Upper lobe of left lung (tissue), 6 donors: Measurements from ENCODE around the gene CDR2. TPM values are rescaled to one million over a fixed set of nuclear protein-coding genes. Genes with fewer than 3 reads are reported as not detected.
A peak's percentile ranks its signal among the peaks of the same experiment; 100 is the strongest.

Source experiments
- ATAC-seq, 2 donors: fragments of 200-7000 bp; cut with Tn5 transposase; one replicate each; pipeline ENCODE4 v1.9.1; 2022; ENCODE audit warnings: mild to moderate bottlenecking in 2 of 2, moderate library complexity in 2 of 2; ENCODE audit not compliant: low FRiP score in 2 of 2
- DNase-seq, 2 donors: peaks; one replicate each; pipeline ENCODE4 v3.0.0-alpha.2; 2019 to 2020
- H3K27ac ChIP-seq, 4 donors: fragments of 200-600 bp; sonication (generic); one replicate each; pipeline ENCODE4 v1.5.1; 2016 to 2019
- H3K27me3 ChIP-seq, 4 donors: fragments of 200-600 bp; sonication (generic); one replicate each; pipeline ENCODE4 v1.5.1; 2017 to 2019
- H3K36me3 ChIP-seq, 4 donors: fragments of 200-600 bp; sonication (generic); one replicate each; pipeline ENCODE4 v1.5.1; 2016 to 2019
- H3K4me1 ChIP-seq, 4 donors: fragments of 200-600 bp; sonication (generic); one replicate each; pipeline ENCODE4 v1.5.1; 2018 to 2019
- H3K4me3 ChIP-seq, 4 donors: fragments of 200-600 bp; sonication (generic); one replicate each; pipeline ENCODE4 v1.5.1; 2017 to 2019; ENCODE audit warnings: mild to moderate bottlenecking in 2 of 4, moderate library complexity in 1 of 4
- H3K9me3 ChIP-seq, 4 donors: fragments of 200-600 bp; sonication (generic); one replicate each; pipeline ENCODE4 v1.5.1; 2018 to 2019
- EP300 ChIP-seq, 4 donors: sonication (generic); formaldehyde crosslinking; IDR thresholded peaks; one replicate each; pipeline ENCODE4 v1.5.1; 2017; ENCODE audit warnings: antibody characterized with exemption in 4 of 4, control low read depth in 2 of 4
- POLR2A ChIP-seq, 4 donors: fragments of 450-650 bp; IDR thresholded peaks; one replicate each; pipeline ENCODE4 v1.5.1; 2016 to 2017; ENCODE audit warnings: antibody characterized with exemption in 4 of 4, mild to moderate bottlenecking in 2 of 4
- POLR2AphosphoS5 ChIP-seq, 2 donors: sonication (generic); formaldehyde crosslinking; IDR thresholded peaks; one replicate each; pipeline ENCODE4 v1.5.1; 2017; ENCODE audit warnings: antibody characterized with exemption in 2 of 2
- WGBS, 2 donors: methylation state at CpG; one replicate each; pipeline ENCODE4 v1.1.5; 2017 to 2018; 5-methylcytosine and 5-hydroxymethylcytosine counted together
- total RNA-seq, 6 donors: library from RNA; depleted of rRNA in 4 of 6; stranded (reverse); fragments of >200 nt in 4 of 6; gene quantifications; one replicate each; pipeline versions ENCODE4 v1.1.0 to v1.2.1, GENCODE V29; 2016 to 2021
- TF ChIP-seq, protein P1 (sequence below), 6 experiments: fragments of 450-650 bp in 4 of 6; fragments of 200-600 bp in 2 of 6; sonication (generic) in 2 of 6; IDR thresholded peaks; one replicate each; pipeline ENCODE4 v1.5.1; 2016 to 2019; ENCODE audit warnings: antibody characterized with exemption in 6 of 6
- donor health status: DM: no; HTN: no; CAD: no; lungs with moderate emphysema.
- donor health status: DM: no; HTN: yes; CAD: no; lungs with severe emphysema.

CDR2 gene
- total RNA-seq, 6 donors from 2014 or later: 16.3 to 27.5 (median 19.4) TPM

- ATAC-seq (no peak), DNase-seq (no peak)
Observed at GRCh38 chr16:22375117-22375962, 921 bp upstream of the CDR2 start.

GRCh38 chr16:22373662-22374310 lies 633 bp downstream of the CDR2 start:
- 0 to 14% methylated on average over 13 to 51 of the region's 51 CpGs for WGBS, 2 donors
- Histone ChIP-seq H3K9me3 (no peaks in the 10 kb centered on the region), H3K27ac (peak overlapping the region; percentile 82 to 88 (median 86)), H3K4me3 (peak overlapping the region; percentile 71 to 91 (median 87)), H3K36me3 (no peaks in the 10 kb centered on the region), H3K27me3 (no peaks in the 10 kb centered on the region), H3K4me1 (peaks cover 44 to 59% (median 46%) of the 10 kb centered on the region in 4 donors)
- peak; percentile 38 to 91 for DNase-seq
- ATAC-seq: peak in 1 of 2 donors; percentile 50
- TF ChIP-seq POLR2AphosphoS5 (IDR thresholded peaks at IDR 0.05): no peak
- TF ChIP-seq POLR2A (IDR thresholded peaks at IDR 0.05): no peak
- TF ChIP-seq, protein P1, sequence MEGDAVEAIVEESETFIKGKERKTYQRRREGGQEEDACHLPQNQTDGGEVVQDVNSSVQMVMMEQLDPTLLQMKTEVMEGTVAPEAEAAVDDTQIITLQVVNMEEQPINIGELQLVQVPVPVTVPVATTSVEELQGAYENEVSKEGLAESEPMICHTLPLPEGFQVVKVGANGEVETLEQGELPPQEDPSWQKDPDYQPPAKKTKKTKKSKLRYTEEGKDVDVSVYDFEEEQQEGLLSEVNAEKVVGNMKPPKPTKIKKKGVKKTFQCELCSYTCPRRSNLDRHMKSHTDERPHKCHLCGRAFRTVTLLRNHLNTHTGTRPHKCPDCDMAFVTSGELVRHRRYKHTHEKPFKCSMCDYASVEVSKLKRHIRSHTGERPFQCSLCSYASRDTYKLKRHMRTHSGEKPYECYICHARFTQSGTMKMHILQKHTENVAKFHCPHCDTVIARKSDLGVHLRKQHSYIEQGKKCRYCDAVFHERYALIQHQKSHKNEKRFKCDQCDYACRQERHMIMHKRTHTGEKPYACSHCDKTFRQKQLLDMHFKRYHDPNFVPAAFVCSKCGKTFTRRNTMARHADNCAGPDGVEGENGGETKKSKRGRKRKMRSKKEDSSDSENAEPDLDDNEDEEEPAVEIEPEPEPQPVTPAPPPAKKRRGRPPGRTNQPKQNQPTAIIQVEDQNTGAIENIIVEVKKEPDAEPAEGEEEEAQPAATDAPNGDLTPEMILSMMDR (IDR thresholded peaks at IDR 0.05): no peak
- TF ChIP-seq EP300 (IDR thresholded peaks at IDR 0.05): no peak

More at GRCh38 chr16:22375117-22375962, 921 bp upstream of the CDR2 start:
- peak overlapping the region; percentile 82 to 88 (median 86) for H3K27ac ChIP-seq
- TF ChIP-seq, protein P1 (IDR thresholded peaks at IDR 0.05): no peak
- TF ChIP-seq POLR2AphosphoS5 (IDR thresholded peaks at IDR 0.05) (no peak), POLR2A (IDR thresholded peaks at IDR 0.05) (no peak), EP300 (IDR thresholded peaks at IDR 0.05) (no peak)
- 35 to 41% methylated on average over 26 to 28 of the region's 28 CpGs for WGBS, 2 donors
- H3K4me1 ChIP-seq: peaks cover 28 to 44% (median 32%) of the 10 kb centered on the region in 4 donors
- H3K9me3 ChIP-seq: no peaks in the 10 kb centered on the region
- H3K27me3 ChIP-seq: no peaks in the 10 kb centered on the region
- no peaks in the 10 kb centered on the region for H3K36me3 ChIP-seq
- H3K4me3 ChIP-seq: peak overlapping the region; percentile 71 to 91 (median 87)

DNA sequence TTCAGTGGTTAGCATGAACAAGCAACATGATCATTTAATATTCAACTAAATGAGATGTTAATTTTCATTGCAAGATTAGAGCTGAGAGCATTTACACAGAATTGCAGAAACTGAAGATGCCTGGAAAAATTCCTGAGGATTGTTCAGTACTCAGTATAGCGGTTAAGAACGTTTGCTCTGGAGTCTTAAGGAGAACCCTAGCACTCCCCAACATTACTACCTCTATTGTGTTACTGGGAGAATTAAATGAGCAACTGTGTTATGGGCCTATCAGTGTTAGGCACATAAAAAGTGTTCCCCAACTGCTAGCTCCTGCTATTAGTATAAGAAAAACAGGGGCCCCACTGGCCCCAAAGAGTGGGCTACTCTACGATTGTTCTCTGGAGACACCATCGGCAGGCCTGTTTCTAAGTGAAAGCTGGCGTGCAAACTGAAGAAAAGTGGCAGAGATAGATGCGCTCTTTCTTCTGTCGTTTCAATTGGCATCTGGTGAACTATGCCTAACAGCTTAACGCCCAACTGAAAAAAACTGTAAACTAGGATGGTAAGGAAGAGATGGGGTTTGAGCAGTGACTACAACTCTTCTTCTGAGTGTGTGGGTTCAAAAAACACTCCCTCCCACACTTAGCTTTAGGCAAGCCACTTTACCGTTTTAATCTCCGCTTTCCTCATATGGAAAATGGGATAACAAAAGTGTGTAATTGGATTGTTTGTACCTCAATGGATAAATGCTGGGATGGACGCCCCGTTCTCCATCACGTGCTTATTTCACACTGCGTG lies 1.3 kb downstream of the CDR2 start:
- WGBS, 2 donors: 41 to 51% methylated on average over 14 of the region's 14 CpGs
- Histone ChIP-seq H3K36me3 (no peaks in the 10 kb centered on the region), H3K4me1 (peaks cover 49 to 66% (median 53%) of the 10 kb centered on the region in 4 donors), H3K9me3 (no peaks in the 10 kb centered on the region), H3K27me3 (no peaks in the 10 kb centered on the region), H3K4me3 (peak overlapping the region; percentile 71 to 91 (median 87)), H3K27ac (peak overlapping the region in 3 of 4 donors; percentile 82 to 88 (median 88))
- no peak for ATAC-seq
- no peak for DNase-seq
- TF ChIP-seq EP300 (IDR thresholded peaks at IDR 0.05) (no peak), POLR2A (IDR thresholded peaks at IDR 0.05) (no peak), POLR2AphosphoS5 (IDR thresholded peaks at IDR 0.05) (no peak)
- TF ChIP-seq, protein P1 (IDR thresholded peaks at IDR 0.05): no peak

DNA sequence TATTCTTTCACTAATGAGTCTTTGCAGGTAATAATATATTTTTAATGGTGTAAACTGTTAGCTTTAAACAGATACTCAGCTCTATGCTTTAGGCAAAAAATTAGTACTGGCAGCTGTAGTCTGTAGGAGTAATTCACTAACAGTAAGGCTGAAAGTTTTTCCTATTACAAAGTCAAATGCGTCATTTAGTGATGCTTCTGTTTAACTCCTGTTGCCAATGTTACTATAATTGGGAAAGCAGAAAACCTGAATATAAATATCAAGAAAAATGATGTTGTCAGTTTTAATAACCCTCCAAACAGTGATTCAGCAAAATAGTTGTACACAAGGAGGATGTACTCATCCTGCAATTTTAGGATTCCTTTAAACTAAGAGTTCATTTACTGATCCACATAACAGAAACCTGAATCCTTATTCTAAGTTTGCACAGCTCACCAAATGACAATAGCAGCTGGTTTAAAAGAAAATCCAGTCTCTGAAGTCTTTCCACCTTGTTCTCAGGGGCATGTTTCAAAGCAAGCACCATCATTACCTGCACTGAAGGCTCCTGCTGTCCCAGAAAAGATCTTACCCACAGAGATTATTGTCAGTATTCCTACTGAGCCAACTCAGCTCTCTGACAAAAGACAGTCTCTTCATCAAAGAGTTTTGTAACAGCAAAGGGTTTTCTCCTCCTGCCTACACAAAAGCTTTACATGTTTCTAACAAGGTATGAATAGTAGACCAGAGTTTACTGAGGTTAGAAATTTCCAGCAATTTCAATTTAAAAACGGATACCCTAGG lies 4.2 kb downstream of the CDR2 start:
- Histone ChIP-seq H3K27me3 (no peaks in the 10 kb centered on the region), H3K4me1 (peaks cover 42 to 69% (median 56%) of the 10 kb centered on the region in 4 donors), H3K27ac (peak overlapping the region in 3 of 4 donors; percentile 34 to 83 (median 74)), H3K9me3 (no peaks in the 10 kb centered on the region), H3K36me3 (no peaks in the 10 kb centered on the region), H3K4me3 (no peak overlapping the region)
- no peak for DNase-seq
- WGBS, 2 donors: 61 to 78% methylated on average over 2 of the region's 2 CpGs
- TF ChIP-seq, protein P1 (IDR thresholded peaks at IDR 0.05): no peak
- TF ChIP-seq EP300 (IDR thresholded peaks at IDR 0.05) (no peak), POLR2AphosphoS5 (IDR thresholded peaks at IDR 0.05) (no peak), POLR2A (IDR thresholded peaks at IDR 0.05) (no peak)
- ATAC-seq: no peak
